Liver (tissue), 3 donors: ENCODE measurements around the gene ATL1.

Experiments
- CTCF ChIP-seq: fragments of 150-350 bp; IDR thresholded peaks from 2 replicates; pipeline ENCODE4 v1.5.1; 2017; ENCODE audit warnings: improper control_type of control experiment, low read depth, low read length; ENCODE audit not compliant: missing input control
- GABPA ChIP-seq, 2 donors: IDR thresholded peaks in 1 of 2; conservative IDR thresholded peaks in 1 of 2; 2 replicates each; pipeline ENCODE4 v1.6.1; 2016; ENCODE audit warnings: antibody characterized with exemption in 2 of 2, mild to moderate bottlenecking in 1 of 2, moderate library complexity in 1 of 2
- JUND ChIP-seq, 2 donors: IDR thresholded peaks; 2 replicates each; pipeline ENCODE4 v1.6.1; 2016; ENCODE audit warnings: antibody characterized with exemption in 2 of 2
- MAX ChIP-seq: IDR thresholded peaks from 2 replicates; pipeline ENCODE4 v1.6.1; 2016; ENCODE audit warnings: antibody characterized with exemption
- RAD21 ChIP-seq, 2 donors: IDR thresholded peaks; 2 replicates each; pipeline ENCODE4 v1.6.1; 2016; ENCODE audit warnings: antibody characterized with exemption in 2 of 2, mild to moderate bottlenecking in 2 of 2
- REST ChIP-seq: IDR thresholded peaks from 2 replicates; pipeline ENCODE4 v1.6.1; 2016; ENCODE audit warnings: antibody characterized with exemption, mild to moderate bottlenecking
- RXRA ChIP-seq, 2 donors: IDR thresholded peaks; 2 replicates each; pipeline ENCODE4 v1.6.1; 2017 to 2018; ENCODE audit warnings: antibody characterized with exemption in 2 of 2, mild to moderate bottlenecking in 1 of 2
- donor health status: healthy.
- donor health status: healthy.

DNA sequence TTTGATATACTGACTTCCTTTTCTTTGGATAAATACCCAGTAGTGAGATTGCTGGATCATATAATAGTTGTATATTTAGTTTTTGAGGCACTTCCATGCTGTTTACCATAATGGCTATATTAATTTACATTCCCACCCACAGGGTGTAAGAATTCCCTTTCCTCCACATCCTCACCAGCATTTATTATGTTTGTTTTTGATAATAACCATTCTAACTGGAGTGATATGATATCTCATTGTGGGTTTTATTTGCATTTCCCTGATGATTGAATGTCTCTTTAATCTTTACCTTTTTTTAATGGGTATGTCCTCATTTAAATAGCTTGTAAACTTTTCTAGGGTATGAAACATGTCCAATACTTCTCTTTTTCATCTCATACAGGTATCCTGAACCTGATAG, 119.7 kb downstream of the ATL1 start:
- TF ChIP-seq MAX (no peak), CTCF (no peak), RXRA (IDR thresholded peaks at IDR 0.05) (no peak), RAD21 (IDR thresholded peaks at IDR 0.05) (no peak), GABPA (IDR thresholded peaks at IDR 0.05 in 1 of 2, conservative IDR thresholded peaks at IDR 0.05 in 1 of 2) (no peak), JUND (IDR thresholded peaks at IDR 0.05) (no peak), REST (no peak)
